HG03103 (cell line): ENCODE measurements around the gene GRIPAP1.

Experiments
- ATAC-seq: cut with Tn5 transposase; IDR thresholded peaks from one replicate; pipeline ENCODE4 v1.9.1; 2021; ENCODE audit warnings: low read depth; ENCODE audit not compliant: unreplicated experiment

GRIPAP1 gene

GRCh38 chrX:48961585-48962091 lies 40.4 kb downstream of the GRIPAP1 start:
- ATAC-seq = no peak

GRCh38 chrX:48960291-48960690 lies 41.8 kb downstream of the GRIPAP1 start:
- no peak for ATAC-seq

GRCh38 chrX:48958635-48959094 lies 43.4 kb downstream of the GRIPAP1 start:
- ATAC-seq = no peak

- ATAC-seq = peak; percentile 67
Measured at GRCh38 chrX:48957827-48958634, 44.0 kb downstream of the GRIPAP1 start.

GRCh38 chrX:48957477-48957826 lies 44.6 kb downstream of the GRIPAP1 start, which contains the start of gene OTUD5:
Gene OTUD5, minus strand, starts transcription at chrX:48957607. Its CDS starts 37 bp downstream, at chrX:48957570.
- peak; percentile 29 for ATAC-seq

GRCh38 chrX:48956728-48957414 lies 45.2 kb downstream of the GRIPAP1 start:
- ATAC-seq = peak; percentile 2

- no peak for ATAC-seq
Measured at GRCh38 chrX:48948589-48948988, 53.5 kb downstream of the GRIPAP1 start.

GRCh38 chrX:48945517-48946348 lies 56.3 kb downstream of the GRIPAP1 start:
- no peak for ATAC-seq

GRCh38 chrX:48942895-48943294 lies 59.2 kb downstream of the GRIPAP1 start:
- no peak for ATAC-seq

GRCh38 chrX:48940404-48940955 lies 61.6 kb downstream of the GRIPAP1 start:
- ATAC-seq = no peak

- ATAC-seq = no peak
Measured at GRCh38 chrX:48939524-48940228, 62.4 kb downstream of the GRIPAP1 start.

GRCh38 chrX:48938721-48939425 lies 63.2 kb downstream of the GRIPAP1 start:
- ATAC-seq = peak; percentile 42

GRCh38 chrX:48937054-48937907 lies 64.8 kb downstream of the GRIPAP1 start:
- ATAC-seq = peak; percentile 57

- ATAC-seq = no peak
Measured at GRCh38 chrX:48936429-48937053, 65.5 kb downstream of the GRIPAP1 start.

- ATAC-seq = no peak
Measured at GRCh38 chrX:48935301-48935670, 66.8 kb downstream of the GRIPAP1 start.

GRCh38 chrX:48934581-48935300 lies 67.3 kb downstream of the GRIPAP1 start:
- no peak for ATAC-seq

- no peak for ATAC-seq
Measured at GRCh38 chrX:48933757-48934156, 68.3 kb downstream of the GRIPAP1 start.
